NCI-H748 treated with DMSO at 0.1 percent for 48 hours (cell line): Measurements from ENCODE around the gene FAAP100.

Source experiments
- DNase-seq: peaks from one replicate; lab custom pipeline; 2025; lab: John Stamatoyannopoulos, UW

FAAP100 gene

GRCh38 chr17:81553018-81553615 lies 964 bp upstream of the FAAP100 start:
- DNase-seq, result peak; percentile 91

- DNase-seq, result no peak
These were observed 502 bp downstream of the FAAP100 start for GRCh38 chr17:81551458-81552243.

GRCh38 chr17:81550830-81551457 lies 1.2 kb downstream of the FAAP100 start:
- no peak for DNase-seq

GRCh38 chr17:81550285-81550684 lies 1.9 kb downstream of the FAAP100 start:
- DNase-seq, result no peak

- DNase-seq, result no peak
These were observed 2.3 kb downstream of the FAAP100 start for GRCh38 chr17:81549826-81550225.

DNA sequence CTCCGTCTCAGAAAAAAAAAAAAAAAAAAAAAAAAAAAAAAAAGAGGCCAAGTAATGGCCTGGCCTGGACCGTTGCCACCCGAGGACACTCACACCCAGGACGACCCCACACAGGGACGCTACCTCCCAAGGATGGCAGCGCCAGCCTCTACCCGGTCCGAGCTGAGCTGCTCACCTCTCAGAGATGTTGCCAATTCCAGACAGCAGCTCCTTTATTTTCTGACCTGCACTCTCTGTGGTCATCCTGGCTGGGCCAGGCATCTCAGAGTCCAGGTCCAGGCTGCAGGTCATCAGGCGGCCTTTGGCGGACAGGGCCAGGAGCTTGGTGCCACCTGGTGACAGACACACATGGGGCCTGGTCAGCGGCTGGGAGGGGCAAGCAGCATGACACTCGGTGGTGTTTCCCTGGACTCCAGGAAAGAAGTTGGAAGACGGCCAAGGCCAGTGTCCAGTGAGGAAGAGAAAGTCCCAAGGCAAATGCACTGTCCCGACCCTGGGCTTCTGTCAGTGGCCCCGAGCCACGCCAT lies 3.1 kb downstream of the FAAP100 start:
- DNase-seq, result no peak

- DNase-seq, result no peak
These were observed 4.6 kb downstream of the FAAP100 start for GRCh38 chr17:81547614-81547982.

DNA sequence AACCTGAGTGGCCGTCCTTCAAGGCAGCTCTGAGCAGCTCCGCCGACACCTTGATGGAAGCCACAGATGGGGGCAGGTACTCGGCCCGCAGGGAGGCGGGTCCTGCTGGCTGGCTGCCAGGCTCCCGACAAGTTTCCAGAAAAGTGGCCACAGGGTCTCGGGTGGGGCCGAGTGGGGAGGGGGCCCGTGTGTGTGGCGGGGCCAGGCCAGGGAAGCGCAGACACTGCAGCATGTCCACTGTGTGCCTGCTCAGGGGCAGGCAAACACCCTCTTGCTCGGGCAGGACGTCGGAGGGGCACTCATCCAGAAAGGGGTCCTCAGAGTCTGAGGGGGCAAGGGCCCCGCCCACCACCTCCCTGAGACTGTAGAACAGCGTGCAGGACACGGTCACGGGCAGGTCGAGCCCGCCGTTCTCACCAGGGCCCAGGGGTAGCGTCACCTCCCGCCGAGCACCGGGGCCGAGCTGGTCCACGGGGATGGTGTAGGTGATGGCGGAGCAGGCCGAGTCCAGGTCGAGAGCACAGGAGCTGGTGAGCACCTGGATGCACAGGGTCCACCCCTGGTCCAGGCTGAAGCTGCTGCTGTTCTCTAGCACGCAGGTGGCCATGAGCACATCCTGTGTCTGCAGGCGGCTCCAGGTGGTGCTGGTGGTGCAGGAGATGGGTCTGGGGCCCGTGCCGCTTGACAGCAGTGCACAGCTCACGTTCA lies 5.1 kb downstream of the FAAP100 start:
- no peak for DNase-seq

- DNase-seq, result no peak
These were observed 6.8 kb downstream of the FAAP100 start for GRCh38 chr17:81545160-81545949.

- no peak for DNase-seq
These were observed 7.7 kb downstream of the FAAP100 start for GRCh38 chr17:81544281-81544974.

DNA sequence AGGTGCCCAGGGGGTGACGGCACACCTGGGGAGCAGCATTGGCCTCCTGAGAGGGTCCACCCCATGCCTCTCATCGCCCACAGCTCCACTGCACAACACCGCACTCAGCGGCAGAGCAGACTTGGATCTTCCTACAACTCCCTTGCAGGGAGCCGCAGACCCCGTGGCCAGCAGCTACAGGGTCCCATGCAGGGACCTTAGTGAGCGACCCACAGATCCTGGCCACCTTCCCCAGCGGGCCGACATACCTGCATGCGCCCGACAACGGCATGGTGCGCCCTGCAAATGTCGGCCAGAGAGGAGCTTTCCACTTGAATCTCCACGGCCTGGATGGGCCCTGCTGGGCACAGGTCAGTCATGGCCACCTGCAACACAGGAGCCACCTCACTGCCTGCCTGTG lies 8.4 kb downstream of the FAAP100 start:
- DNase-seq, result no peak

- no peak for DNase-seq
These were observed 8.8 kb downstream of the FAAP100 start for GRCh38 chr17:81543339-81543675.

DNA sequence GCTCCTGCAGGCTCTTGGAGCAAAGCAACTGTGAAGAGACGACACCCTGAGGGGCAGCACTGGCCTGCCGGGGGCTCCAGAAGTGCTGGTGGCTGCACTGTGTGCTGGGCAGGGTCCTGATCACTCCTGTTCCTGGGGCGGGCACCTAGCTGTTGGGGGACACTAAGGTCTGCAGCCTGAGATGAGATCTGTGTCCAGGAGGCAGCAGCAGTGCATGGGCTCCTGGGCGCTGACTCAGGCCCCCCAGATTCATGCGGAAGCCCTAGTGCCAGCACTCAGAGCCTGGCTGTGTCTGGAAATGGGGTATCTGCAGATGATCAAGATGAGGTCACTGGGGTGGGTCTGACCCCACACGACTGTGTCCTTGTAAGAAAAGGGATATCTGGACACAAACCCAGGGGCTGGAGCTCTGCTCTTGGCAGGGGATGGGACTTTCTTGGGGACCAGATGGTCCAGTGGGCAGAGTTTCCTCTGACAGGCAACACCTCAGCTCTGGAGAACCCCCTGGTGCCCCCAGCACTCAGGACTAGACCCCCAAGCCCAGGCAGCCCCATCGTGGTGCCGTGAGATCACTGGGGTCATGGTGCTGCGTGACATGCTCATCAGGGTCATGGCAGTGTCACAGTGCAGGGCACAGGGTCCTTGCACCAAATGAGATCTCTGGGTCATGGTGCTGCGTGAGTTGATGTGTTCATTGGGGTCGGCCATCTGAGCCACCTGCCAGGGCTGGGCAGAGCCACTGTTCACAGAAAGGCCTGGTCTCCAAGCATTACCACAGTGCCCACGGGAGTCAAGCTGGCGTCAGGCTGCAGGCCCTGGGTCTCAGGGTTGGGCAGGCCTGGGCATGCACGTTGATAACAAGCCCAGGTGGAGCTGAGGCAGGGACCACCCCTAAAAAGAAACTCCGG lies 9.5 kb downstream of the FAAP100 start:
- DNase-seq, result no peak

DNA sequence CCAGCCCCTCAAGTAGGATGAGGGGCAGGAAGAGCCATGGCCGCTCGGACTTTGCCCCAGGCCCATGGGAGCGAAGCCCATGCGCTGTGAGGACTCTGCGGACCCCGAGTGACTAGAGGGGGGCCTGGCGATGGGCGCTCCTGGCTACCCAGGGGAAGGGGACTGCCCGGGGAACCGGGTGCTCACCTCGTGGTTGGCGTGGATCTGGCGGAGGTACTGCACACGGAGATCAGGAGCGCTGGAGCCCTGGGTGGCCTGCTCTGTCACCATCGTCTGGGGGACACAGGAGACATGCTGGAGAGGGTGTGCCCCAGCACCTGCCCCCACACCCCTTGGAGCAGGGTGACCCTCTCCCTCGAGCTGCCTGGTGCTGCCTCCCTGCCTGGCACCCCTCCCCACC lies 11.0 kb downstream of the FAAP100 start:
- no peak for DNase-seq

- DNase-seq, result no peak
These were observed 11.5 kb downstream of the FAAP100 start for GRCh38 chr17:81540676-81541027.

DNA sequence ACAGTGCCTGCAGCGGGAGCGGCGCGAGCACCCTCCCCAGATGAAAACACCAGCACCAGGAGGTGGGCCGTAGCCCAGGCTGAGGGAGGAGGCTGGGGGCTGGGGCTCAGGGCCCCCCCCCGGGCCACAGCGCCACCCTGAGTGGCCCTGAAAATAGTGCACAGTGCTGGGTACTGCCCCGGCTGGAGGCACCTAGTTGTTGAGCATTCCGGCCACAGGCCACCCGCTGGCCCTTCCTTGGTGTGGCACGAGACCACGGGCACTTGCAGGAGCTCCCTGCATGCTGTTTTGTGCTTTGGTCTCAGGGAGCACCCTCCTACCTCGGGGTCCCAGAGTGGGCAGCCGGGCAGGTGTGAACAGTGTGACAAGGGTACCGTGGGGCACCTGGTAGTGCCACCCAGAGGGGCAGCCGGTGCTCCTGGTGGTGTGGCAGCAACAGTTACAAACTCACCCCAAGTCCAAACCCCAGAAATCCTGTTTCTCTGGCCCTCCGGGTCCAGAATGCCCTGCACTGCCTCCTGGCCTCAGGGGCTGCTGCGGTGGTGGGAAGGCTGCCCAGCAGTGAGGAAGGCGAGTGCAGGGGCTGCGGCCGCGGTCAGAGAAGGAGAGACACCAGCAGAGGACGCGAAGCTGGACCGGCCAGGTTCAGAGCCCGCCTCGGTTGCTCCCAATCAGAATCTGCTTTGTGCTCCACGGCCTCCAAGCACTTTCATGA lies 12.0 kb downstream of the FAAP100 start:
- DNase-seq, result no peak

DNA sequence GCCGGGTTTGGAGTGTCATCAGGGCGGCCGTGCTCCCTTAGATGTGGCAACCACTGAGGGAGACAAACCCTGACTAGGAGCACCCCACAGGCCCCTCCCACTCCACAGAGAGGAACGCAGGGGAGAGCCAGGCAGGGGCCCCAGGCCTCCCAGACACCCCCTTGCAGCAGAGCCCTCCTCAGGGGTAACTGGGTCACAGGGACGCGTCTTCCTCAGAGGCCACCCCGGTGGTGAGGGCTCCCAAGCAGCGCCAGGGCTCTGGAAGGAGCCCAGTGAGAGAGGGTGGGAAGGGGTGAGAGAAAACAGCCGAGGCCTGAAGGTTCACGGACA lies 12.6 kb downstream of the FAAP100 start:
- DNase-seq, result no peak

DNA sequence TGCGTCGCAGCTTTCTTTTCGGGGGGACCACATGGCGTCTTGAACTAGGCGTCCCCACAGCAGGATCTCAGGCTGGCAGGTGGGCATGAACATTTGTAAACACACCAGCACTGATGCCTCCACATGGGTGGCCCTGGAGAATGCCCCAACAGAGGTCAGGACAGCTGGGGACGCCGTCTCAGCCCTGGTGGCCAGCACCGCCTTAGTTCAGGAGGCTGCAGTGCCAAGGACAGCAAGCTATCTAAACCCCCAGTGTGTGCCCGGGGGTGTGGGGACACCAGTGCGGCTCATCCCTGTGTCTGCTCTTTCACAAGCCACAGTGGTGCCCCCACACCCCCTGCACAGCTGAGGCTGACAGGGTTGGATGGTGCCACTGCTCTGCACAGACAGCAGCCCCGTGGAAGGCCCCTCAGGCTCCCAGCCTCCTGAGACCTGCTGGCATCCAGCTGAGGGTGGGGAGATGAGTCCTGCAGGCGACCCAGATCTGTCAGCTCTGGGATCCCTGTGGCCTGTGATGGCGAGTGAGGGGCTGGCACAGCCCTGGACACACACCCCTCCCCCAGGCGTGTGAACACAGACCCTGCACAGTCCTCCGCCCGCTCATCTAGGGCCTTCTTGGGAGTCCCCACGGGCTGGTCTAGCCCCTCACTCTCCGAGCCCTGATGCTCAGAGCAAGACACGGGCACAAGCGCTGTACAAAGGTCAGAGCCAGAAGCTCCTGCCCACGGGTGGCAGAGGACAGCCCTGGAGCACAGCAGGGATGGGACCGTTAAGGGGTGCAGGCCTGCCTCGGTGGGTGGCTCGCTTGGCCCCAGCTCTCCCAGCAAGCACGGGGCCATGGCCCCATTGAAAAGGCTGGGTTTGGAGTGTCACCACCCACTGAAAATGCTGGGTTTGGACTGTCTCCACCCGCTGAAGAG lies 13.2 kb downstream of the FAAP100 start:
- DNase-seq, result no peak
